COLO668 (cell line): ENCODE data around the gene PLCB4.

Experiments
- DNase-seq: peaks from one replicate; lab custom pipeline; 2025; ENCODE audit not compliant: unreplicated experiment; lab: John Stamatoyannopoulos, UW

Gene PLCB4

DNA sequence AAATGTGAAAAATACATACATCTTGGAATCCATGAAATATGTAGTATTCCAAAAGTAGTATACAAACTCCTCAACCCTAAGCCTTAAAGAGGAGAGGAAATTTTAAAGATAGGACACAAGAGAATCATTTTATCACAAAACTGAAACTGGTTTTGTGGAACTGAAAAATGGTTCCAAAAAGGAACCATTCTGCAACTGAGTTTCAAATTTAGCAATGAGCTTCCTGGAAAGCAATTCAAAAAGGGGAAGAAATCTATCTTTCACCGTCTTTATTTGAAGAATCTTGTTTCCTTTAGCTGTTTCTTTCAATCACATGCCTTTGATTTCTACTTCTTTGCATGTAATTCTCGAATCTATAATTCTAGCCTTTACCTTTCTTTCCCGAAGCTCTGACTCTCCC is 413.3 kb downstream of the PLCB4 start:
- DNase-seq, result no peak

DNA sequence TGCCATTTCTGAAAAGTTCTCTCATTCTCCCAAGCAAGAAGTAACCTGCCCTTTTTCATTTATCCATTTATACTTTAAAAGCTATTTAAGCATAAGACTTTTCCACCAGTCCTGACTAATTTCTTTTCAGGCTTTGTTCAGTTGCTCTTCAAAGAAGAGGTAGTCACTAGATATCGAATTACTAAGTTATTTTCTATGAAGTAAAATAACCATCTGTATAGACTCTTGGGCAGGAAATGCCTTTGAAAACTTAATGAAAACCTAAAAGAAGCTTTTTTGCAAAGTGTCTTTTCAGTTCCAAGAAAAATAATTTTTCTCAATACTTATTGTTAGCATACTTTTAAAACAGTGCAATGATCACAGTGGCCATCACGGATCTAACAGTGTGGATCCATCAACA is 414.2 kb downstream of the PLCB4 start:
- DNase-seq, result no peak

- DNase-seq, result no peak
Observed at GRCh38 chr20:9485614-9486340, 416.9 kb downstream of the PLCB4 start.

GRCh38 chr20:9487231-9487630 is 418.3 kb downstream of the PLCB4 start:
- DNase-seq, result no peak

DNA sequence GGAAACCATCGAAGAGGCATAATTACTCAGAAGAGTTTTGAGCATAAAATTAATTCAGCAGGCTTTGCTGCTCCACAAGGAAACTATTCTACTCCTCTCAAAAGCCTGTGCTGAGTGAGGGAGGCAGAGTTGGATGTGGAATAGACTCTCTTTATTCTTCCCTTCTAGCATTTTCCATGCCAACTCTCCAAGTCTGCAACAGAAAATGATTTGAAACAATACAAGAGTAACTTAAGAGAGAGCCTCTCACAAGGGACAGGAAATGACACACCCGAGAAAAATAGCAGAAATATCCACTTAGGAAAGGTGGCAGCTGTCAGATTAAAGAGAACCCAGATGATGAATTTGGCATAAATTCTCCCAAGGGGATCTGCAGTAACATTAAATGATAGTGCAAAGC is 419.2 kb downstream of the PLCB4 start:
- no peak for DNase-seq

GRCh38 chr20:9490161-9490560 is 421.3 kb downstream of the PLCB4 start:
- DNase-seq, result no peak

DNA sequence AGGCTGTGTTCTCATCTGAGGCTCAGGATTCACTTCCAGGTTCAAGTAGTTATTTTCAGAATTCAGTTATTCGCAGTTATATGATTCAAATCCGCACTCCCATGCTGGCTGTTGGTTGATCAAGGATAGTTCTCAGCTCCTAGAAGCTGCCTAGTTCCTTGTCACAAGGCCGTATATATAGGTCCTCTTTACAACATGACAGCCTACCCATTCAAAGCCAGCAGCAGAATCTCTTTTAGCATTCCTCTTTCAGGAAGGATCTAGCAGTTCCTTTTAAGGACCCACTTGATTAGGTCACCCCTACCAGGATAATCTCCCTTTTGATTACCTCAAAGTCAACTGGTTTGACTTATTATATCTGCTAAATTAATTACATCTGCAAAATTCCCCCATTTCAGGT is 421.7 kb downstream of the PLCB4 start:
- no peak for DNase-seq

- DNase-seq, result no peak
Observed at GRCh38 chr20:9491324-9491723, 422.4 kb downstream of the PLCB4 start.

- no peak for DNase-seq
Observed at GRCh38 chr20:9492067-9492466, 423.2 kb downstream of the PLCB4 start.

DNA sequence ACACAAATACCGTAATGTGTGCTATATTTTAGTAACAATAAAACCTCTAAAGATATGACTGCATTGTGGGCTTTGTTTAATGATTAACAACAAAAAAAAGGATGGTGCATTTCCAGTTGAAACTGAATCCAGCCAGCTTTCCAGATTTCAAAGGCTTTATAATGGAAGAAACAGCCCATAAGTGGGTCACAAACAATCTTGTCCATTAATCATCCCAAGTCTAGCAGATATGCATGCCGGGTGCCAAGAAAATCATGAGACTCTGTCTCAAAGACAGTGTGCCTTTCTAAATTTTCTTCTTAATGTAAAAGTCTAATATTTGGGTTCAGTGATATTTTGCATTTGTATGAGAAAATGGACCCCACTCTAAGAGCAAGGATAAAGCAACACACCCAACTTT is 424.9 kb downstream of the PLCB4 start:
- DNase-seq, result no peak

GRCh38 chr20:9495701-9496100 is 426.8 kb downstream of the PLCB4 start:
- DNase-seq, result no peak

DNA sequence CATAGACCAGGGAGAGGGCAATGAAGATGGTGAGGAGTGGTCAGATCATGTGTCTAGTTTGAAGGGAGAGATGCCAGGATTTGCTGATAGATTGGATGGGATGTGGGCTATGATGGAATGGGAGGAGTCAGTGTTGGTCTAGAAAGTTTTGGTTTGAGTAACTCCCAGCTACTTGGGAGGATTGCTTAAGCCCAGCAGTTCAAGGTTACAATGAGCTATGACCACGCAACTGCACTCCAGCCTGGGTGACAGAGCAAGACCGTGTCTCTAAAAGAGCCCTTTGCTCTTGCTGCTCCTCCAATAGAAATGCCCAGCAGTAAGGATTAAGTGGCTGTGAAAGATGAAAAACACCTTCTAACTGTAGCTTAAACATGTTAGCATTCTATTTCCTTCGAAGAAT is 427.3 kb downstream of the PLCB4 start:
- no peak for DNase-seq

- no peak for DNase-seq
Observed at GRCh38 chr20:9498322-9498721, 429.4 kb downstream of the PLCB4 start.

DNA sequence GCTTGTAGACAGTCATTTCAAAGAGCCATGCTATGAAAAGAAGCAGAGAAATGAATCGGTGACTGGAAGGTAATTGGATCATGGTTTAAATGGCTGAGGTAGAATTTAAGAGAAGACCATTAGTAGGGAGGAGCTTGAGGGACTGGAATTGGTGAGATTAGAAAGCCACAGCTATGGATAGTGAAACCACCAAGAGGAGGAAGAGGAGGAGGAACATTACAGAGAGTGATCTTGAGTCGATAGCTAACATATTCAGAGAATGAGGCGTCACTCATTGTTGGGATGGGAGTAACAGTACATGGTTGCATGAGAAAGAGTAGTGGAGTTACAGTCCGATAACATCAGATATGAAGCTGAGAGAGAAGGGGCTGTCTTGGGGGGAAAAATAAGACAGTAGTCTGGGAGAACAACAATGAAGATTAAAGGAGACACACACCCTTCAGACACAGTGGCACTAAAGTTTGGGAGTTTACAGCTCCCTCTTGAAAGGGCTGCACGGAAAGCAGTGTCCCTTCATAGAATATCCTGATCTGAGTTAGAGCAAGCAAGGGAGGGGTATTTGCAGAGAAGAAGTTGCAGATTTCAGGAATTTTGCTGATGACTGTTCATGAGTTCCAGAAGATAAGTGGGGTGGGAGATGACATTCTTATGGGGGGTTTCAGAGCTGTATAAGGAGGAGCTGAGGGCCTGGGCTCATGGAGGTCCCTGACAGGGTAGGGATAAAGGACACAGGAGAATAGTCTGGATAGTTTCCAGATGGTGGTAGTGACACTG is 430.4 kb downstream of the PLCB4 start:
- no peak for DNase-seq

- DNase-seq, result no peak
Observed at GRCh38 chr20:9500121-9500520, 431.2 kb downstream of the PLCB4 start.

DNA sequence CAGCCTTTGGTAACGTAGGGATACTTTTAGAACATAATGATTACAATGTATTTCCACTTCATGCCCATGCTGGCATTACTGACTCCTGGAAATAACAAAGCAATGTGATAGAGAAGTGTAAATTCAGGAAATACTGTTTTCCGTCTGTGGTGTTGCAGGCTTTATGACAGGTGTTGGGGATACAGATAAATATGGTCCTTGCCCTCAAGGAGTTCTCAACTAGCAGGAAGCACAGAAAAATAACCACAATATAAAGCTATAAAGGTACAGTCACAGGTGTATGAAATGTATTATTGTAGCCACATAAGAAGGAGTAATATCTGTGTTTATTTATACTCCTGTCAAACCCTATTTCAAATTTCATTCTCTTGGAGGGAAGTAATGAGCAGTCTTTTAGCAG is 432.6 kb downstream of the PLCB4 start:
- no peak for DNase-seq

DNA sequence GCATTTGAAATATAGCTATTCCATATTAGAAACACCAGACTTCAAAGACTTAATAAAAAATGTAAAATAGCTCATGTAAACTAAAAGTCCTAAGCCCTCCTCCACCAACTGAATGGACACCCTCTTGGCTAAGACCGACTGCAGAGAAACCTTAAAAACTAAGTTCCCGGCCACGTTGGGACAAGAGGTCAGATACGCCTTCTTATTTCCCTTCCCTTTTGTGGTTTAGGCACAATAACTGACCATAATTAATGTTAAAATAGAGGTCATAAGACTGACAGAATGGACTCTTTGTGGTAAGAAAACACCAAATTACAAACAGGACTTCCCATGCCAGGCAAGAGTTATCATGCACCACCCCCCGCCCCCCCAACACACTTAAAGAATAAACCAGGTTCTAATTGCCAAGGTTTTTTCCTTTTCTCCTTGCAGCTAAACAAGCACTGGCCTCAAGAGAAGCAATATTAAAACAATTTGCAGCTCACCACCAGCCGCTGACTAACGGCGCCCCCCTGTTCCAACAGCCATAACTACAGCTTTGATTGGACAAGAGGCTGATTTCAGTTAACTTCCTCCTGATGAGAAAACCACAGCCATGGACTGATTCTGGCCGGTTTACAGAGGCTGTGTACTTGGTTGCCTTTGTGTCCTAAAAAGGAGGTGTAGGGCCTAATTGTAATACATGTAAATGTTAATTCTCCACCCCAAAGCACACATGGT is 434.8 kb downstream of the PLCB4 start:
- no peak for DNase-seq

DNA sequence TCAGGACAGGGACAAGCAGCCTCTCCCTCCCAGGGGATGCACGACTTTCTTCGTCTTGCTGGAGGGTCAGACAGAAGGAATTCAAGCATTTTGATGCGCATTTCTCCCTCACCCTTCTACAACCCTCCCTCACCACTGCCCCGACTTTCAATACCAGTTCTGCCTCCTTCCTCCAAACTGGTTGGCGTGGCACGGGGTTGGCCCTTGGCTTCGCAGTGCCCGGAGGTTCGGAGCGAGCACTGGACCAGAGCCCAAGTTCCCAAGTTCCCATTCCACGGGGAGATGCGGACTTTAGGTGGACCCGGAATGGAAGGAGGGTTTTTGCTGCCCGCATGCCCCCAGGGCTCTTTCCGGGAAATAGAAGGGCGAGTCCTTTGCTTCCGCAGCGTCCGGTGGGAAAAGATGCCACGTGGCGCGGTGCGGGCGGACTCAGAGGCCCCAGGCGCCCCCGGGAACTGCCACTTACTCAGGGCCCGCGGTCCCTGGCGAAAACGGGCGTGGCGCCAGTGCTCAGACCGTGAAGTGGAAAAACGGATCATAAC is 437.5 kb downstream of the PLCB4 start:
- no peak for DNase-seq

DNA sequence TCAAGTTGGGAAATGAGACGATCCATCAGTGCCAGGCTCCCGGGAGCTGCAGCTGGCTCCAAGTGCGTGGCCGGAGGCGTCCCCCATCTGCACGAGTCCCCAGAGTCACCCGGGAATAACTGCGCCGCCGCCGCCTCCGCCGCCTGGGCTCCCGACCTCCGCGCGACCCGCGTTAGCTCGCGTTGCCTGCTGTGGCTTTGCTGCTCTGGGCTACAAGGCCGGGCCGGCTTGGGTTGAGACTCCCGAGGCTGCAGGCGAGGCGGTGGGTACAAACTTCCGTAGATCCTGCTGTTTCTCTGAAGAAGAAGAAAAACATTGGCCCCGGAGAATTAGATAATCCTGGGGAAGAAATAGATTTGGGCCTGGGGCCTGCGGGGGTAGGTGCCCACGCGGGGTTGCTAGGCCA is 438.1 kb downstream of the PLCB4 start:
- no peak for DNase-seq

DNA sequence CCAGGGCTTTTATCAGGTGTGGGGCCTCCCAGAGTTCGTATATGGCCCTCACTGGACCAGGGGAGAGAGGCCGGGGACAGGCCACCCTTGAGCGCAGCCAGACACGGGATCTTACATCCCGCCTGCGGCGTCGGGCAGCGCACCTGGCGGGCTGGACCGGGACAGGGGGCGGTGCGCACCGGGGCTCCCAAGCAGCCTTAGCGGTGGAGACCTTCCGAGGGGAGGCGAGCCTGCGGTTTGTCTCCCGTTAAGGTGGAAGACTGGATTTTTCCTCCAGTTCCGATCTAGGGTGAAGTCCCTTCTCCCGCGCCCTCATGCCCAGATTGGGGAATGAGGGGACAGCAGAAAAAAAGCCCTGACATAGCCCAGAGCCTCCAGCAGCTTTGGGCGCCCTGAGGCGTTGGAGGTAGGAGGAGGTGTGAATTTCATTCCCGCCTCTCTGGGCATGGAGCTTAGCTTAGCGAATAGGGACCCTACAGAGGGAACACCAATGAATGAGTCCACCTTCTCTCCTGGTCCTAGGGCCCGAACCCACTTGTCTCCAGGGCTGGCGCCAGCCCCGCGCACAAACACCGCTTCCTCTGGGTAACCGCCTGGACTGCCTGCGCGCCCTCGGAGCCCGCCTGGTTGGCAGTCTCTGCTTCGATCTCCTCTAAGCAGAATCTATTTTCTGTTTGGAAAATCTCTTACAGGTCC is 438.8 kb downstream of the PLCB4 start:
- no peak for DNase-seq

- no peak for DNase-seq
Observed at GRCh38 chr20:9508240-9508661, 439.4 kb downstream of the PLCB4 start.
